ENCODE measurements around the gene PRR13. TPM values are rescaled to one million over a fixed set of nuclear protein-coding genes. Genes with fewer than 3 reads are reported as not detected.
"Not testable (repeated sequence)": the region's sequence is repeated elsewhere in the genome, so short reads cannot be mapped to it uniquely, and the experiment has no call there.

The PRR13 gene
- total RNA-seq, 1 experiment from 2014 or later, result 180 TPM

DNA sequence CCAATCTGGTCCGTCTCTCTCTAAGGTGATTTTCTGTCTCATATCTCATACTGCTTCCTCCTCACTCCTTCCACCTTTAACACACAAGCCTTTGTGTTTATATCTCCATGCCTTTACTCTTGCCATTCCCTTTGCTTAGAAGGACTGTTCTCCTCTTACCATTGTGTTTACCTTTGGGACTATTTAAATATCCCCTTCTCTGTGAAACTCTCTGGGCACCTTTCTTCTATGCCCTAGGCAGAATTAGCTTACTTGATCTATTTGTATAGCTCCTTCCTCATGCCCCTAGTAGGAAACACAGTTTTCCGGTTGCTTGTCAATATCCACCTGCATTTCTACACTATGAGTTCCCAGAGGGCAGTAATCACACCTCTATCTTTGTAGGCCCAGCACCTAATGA, 21.8 kb upstream of the PRR13 start:
- intact Hi-C loops (cut with micrococcal nuclease; ENCODE audit: unreplicated experiment), result no loop called here
- Histone ChIP-seq H3K4me3 (ENCODE audit: low read depth, low read length, poor library complexity, severe bottlenecking) (no peak overlapping the region), H3K27me3 (replicated peaks; ENCODE audit: insufficient read depth, low read depth, low read length, poor library complexity) (no peaks in the 10 kb centered on the region), H3K27ac (ENCODE audit: low read depth, low read length, poor library complexity, severe bottlenecking) (no peak overlapping the region), H3K36me3 (ENCODE audit: insufficient read depth, low read length, poor library complexity, severe bottlenecking) (no peaks in the 10 kb centered on the region), H3K4me1 (ENCODE audit: insufficient read depth, low read length, poor library complexity, severe bottlenecking) (peaks cover 35% of the 10 kb centered on the region), H3K9me3 (ENCODE audit: low read depth, low read length, poor library complexity, severe bottlenecking) (no peaks in the 10 kb centered on the region)
- no peak for DNase-seq (ENCODE audit: low spot score)
- TF ChIP-seq, protein P1, sequence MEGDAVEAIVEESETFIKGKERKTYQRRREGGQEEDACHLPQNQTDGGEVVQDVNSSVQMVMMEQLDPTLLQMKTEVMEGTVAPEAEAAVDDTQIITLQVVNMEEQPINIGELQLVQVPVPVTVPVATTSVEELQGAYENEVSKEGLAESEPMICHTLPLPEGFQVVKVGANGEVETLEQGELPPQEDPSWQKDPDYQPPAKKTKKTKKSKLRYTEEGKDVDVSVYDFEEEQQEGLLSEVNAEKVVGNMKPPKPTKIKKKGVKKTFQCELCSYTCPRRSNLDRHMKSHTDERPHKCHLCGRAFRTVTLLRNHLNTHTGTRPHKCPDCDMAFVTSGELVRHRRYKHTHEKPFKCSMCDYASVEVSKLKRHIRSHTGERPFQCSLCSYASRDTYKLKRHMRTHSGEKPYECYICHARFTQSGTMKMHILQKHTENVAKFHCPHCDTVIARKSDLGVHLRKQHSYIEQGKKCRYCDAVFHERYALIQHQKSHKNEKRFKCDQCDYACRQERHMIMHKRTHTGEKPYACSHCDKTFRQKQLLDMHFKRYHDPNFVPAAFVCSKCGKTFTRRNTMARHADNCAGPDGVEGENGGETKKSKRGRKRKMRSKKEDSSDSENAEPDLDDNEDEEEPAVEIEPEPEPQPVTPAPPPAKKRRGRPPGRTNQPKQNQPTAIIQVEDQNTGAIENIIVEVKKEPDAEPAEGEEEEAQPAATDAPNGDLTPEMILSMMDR (conservative IDR thresholded peaks at IDR 0.05; ENCODE audit: low read depth, low read length), result no peak
- no peak for TF ChIP-seq EZH2 (IDR thresholded peaks at IDR 0.05; ENCODE audit: borderline replicate concordance, low read depth, low read length, poor library complexity, severe bottlenecking)
- no TSS peak for BruUV-seq (replicated peaks)
- ChIA-PET CTCF (no interaction called here), POLR2A (ENCODE audit: low non-redundant PET) (no interaction called here)

DNA sequence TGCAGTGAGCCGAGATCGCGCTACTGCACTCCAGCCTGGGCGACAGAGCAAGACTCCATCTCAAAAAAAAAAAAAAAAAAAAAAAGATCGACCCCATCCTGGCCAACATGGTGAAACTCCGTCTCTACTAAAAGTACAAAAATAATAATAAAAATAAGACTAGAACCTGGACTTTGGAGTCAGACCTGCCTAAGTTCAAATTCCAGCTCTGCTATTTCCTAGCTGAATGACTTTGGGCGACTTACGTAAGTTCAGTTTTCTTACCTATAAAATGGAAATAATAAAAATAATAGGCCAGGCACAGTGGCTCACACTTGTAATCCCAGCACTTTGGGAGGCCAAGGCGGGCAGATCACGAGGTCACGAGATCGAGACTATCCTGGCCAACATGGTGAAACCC, 19.3 kb upstream of the PRR13 start:
- H3K4me3 ChIP-seq (ENCODE audit: low read depth, low read length, poor library complexity, severe bottlenecking); POLR2A ChIA-PET (ENCODE audit: low non-redundant PET); DNase-seq (ENCODE audit: low spot score); H3K27me3 ChIP-seq (replicated peaks; ENCODE audit: insufficient read depth, low read depth, low read length, poor library complexity); H3K27ac ChIP-seq (ENCODE audit: low read depth, low read length, poor library complexity, severe bottlenecking); H3K36me3 ChIP-seq (ENCODE audit: insufficient read depth, low read length, poor library complexity, severe bottlenecking); BruUV-seq (replicated peaks); intact Hi-C loops (cut with micrococcal nuclease; ENCODE audit: unreplicated experiment); H3K9me3 ChIP-seq (ENCODE audit: low read depth, low read length, poor library complexity, severe bottlenecking): not testable (repeated sequence)
- H3K4me1 ChIP-seq (ENCODE audit: insufficient read depth, low read length, poor library complexity, severe bottlenecking), result peaks cover 10% of the 10 kb centered on the region
- CTCF ChIA-PET, result interaction anchor here (1.3 to 1.5 kb wide), 2 partner anchors 9 to 69 kb away, joined by 11 to 52 read pairs; no protein-coding TSS in a partner anchor

DNA sequence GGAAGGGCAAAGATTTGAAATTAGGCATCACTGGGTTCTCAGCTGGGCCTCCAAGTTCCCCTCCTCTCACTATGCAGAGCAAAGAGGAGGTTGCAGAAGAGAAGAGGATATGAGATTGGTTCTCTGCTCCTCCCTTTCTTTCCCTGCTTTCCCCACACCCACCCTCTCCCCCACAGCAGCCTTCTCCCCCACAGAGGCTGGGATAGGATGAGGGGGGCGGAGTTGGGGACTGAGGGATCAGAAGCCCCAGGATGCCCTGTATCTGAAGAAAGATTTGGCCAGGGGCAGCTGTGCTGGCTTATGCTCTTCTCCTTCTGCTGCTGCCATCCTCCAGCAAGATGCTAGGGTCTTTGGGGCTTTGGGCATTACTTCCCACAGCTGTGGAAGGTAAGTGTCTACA, 17.9 kb upstream of the PRR13 start, which contains the start of gene AMHR2:
TSS of gene AMHR2 (plus strand) at position 259 of the 400 bp plus-strand sequence. CDS start at position 339, 80 bp downstream.
- no peaks in the 10 kb centered on the region for H3K36me3 ChIP-seq (ENCODE audit: insufficient read depth, low read length, poor library complexity, severe bottlenecking)
- no peak for TF ChIP-seq EZH2 (IDR thresholded peaks at IDR 0.05; ENCODE audit: borderline replicate concordance, low read depth, low read length, poor library complexity, severe bottlenecking)
- TF ChIP-seq, protein P1 (conservative IDR thresholded peaks at IDR 0.05; ENCODE audit: low read depth, low read length), result no peak
- no peaks in the 10 kb centered on the region for H3K27me3 ChIP-seq (replicated peaks; ENCODE audit: insufficient read depth, low read depth, low read length, poor library complexity)
- intact Hi-C loops (cut with micrococcal nuclease; ENCODE audit: unreplicated experiment), result no loop called here
- H3K4me1 ChIP-seq (ENCODE audit: insufficient read depth, low read length, poor library complexity, severe bottlenecking), result peaks cover 10% of the 10 kb centered on the region
- DNase-seq (ENCODE audit: low spot score), result no peak
- BruUV-seq (replicated peaks), result no TSS peak
- no peak within 1 kb of the TSS for H3K4me3 ChIP-seq (ENCODE audit: low read depth, low read length, poor library complexity, severe bottlenecking)
- no peak within 1 kb of the TSS for H3K27ac ChIP-seq (ENCODE audit: low read depth, low read length, poor library complexity, severe bottlenecking)
- H3K9me3 ChIP-seq (ENCODE audit: low read depth, low read length, poor library complexity, severe bottlenecking), result no peaks in the 10 kb centered on the region
- ChIA-PET POLR2A (ENCODE audit: low non-redundant PET) (no interaction called here), CTCF (interaction anchor here (0.7 to 0.9 kb wide), 1 partner anchor 71 kb away, joined by 3 read pairs; no protein-coding TSS in a partner anchor)

All from A673 (cell line).